ENCODE data around the gene GPR107.

DNA sequence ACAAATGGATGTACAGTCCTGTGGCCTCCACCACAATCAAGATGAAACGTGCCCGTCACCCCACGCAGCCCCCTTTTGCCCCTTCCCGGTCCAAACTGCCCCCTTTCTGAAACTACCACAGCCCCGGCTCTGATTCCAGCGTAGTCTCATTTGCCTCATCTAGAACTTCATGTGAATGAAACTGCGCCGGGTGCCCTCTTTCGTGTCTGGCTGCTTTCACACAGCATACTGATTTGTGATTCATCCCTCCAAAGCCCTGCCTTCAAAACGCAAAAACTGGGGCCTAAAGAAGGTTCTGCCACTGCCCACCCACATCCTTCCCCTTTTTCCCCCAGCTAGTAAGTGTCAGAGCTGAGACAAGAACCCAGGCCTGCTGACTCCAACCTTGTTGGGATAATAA is 87.0 kb downstream of the GPR107 start:
- TF ChIP-seq EGR1 (IDR thresholded peaks at IDR 0.05): no peak
- no peak for TF ChIP-seq YY1 (IDR thresholded peaks at IDR 0.05; ENCODE audit: low read depth)
- TF ChIP-seq RAD21 (IDR thresholded peaks at IDR 0.05; ENCODE audit: low read depth): no peak
- TF ChIP-seq, protein P1, sequence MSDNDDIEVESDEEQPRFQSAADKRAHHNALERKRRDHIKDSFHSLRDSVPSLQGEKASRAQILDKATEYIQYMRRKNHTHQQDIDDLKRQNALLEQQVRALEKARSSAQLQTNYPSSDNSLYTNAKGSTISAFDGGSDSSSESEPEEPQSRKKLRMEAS (IDR thresholded peaks at IDR 0.05): no peak
- no peak for TF ChIP-seq TEAD4 (IDR thresholded peaks at IDR 0.05)
- no peak for TF ChIP-seq CREB1 (IDR thresholded peaks at IDR 0.05; ENCODE audit: low read depth)
